ENCODE data around the gene MSI2.

DNA sequence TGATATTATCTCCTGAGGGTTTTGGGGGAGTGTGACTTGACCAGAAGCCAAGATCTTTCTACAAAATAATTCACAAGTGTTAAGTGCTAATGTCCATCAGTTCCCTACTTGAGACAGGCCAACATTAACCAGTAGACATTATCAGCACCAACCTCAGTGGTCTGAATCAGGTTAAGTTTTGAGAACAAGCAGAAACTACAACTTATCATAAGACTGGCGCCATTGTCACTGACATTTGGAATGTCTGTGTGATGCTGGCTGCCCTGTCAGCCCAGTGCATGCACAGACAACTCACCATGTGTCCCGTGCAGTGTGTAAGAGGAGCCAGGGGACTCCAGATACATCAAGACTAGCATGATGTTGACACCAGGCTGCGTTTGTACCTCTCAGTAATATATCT lies 412.0 kb downstream of the MSI2 start:
- no peak for TF ChIP-seq EZH2 (IDR thresholded peaks at IDR 0.05)
- no peak for TF ChIP-seq POLR2AphosphoS5 (IDR thresholded peaks at IDR 0.05; ENCODE audit: borderline replicate concordance, low read depth, low read length)

Data from SK-N-MC (cell line).